NCI-H82 (cell line): ENCODE results near the gene ABCF1.

ENCODE experiments used
- DNase-seq: peaks from one replicate; lab custom pipeline; 2025; lab: John Stamatoyannopoulos, UW

Gene ABCF1

GRCh38 chr6:30626484-30627366 is 55.5 kb downstream of the ABCF1 start, which contains the start of gene ATAT1:
Gene ATAT1 (plus strand): TSS chr6:30626874.
- peak; percentile 90 for DNase-seq

DNA sequence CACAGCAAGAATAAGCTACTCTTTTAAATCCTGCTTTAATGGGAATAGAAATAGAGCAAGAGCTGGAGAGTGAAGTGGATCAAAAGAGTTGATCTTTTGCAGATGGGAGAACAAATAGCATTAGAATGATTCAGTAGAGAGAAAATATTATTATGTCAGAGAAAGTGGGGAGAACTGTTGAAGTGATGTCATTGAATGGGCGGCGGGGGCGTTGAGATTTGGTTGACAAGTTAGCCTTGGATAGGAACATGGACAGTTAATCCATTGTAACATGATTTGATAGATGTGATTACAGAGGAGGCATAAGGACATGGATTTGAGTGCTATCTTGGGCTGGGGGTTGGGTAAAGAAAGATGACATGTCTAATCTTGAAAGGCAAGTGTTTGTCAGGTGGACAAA is 64.6 kb downstream of the ABCF1 start:
- peak; percentile 66 for DNase-seq

- no peak for DNase-seq
Measured at GRCh38 chr6:30640481-30640880, 69.2 kb downstream of the ABCF1 start.

DNA sequence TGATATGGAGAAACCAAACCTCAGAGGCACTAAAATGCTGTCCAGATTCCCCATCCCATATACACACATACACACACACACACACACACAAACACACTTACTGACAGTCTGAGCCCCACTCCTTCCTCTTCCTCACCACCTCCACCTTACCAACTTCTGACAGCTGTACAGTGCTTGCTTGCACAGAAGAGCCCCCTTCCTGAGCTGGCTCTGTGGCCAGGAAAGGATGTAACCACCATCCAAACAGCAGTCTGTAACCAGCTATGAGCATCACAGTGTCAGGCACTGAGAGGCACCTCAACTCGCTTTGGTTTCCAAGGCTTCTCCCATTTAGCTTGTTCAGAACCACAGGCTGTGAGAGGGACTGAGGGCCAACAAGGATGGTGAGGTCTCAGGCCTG is 69.8 kb downstream of the ABCF1 start:
- no peak for DNase-seq
